ENCODE data around the gene HNRNPUL2.

GRCh38 chr11:62705413-62705812 lies 21.8 kb downstream of the HNRNPUL2 start:
- no peak for TF ChIP-seq CTCF (IDR thresholded peaks at IDR 0.05)
- no peak for TF ChIP-seq REST (IDR thresholded peaks at IDR 0.05; ENCODE audit: insufficient read depth in 1 of 2, low read depth in 2 of 2, low read length in 1 of 2)
- TF ChIP-seq POLR2AphosphoS5 (IDR thresholded peaks at IDR 0.05; ENCODE audit: low read depth, low read length): no peak
- TF ChIP-seq SIN3A (IDR thresholded peaks at IDR 0.05; ENCODE audit: borderline replicate concordance, insufficient read depth, low read depth, low read length): no peak
